Activated CD4-positive, alpha-beta T cell treated with anti-CD3 and anti-CD28 coated beads, Interleukin-2, Interleukin-6, amounts not matched to agents 100 ng/mL and 50 ng/mL, durations not matched to agents 16 hours and 8 hours (primary cell): ENCODE results near the gene ZCCHC3.

Source experiments
- DNase-seq: peaks from one replicate; pipeline ENCODE4 v3.0.0-alpha.2; 2020

ZCCHC3 gene

DNA sequence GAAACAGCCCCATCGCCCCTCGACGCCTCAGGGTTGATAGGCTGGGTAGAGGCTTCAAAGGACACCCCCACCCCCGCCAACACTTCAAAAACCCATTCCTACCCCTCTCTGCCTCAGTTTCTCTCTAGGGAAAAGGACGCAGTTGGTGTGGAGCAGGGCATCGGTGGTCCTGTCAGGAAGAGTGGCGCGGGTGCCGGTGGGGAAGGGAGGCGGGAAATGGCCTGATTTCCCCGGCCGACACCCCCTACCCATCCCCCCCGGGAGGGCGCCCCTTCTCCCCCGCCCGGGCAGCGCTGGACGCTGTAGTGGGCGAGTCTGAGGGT, 49.9 kb downstream of the ZCCHC3 start:
- no peak for DNase-seq

DNA sequence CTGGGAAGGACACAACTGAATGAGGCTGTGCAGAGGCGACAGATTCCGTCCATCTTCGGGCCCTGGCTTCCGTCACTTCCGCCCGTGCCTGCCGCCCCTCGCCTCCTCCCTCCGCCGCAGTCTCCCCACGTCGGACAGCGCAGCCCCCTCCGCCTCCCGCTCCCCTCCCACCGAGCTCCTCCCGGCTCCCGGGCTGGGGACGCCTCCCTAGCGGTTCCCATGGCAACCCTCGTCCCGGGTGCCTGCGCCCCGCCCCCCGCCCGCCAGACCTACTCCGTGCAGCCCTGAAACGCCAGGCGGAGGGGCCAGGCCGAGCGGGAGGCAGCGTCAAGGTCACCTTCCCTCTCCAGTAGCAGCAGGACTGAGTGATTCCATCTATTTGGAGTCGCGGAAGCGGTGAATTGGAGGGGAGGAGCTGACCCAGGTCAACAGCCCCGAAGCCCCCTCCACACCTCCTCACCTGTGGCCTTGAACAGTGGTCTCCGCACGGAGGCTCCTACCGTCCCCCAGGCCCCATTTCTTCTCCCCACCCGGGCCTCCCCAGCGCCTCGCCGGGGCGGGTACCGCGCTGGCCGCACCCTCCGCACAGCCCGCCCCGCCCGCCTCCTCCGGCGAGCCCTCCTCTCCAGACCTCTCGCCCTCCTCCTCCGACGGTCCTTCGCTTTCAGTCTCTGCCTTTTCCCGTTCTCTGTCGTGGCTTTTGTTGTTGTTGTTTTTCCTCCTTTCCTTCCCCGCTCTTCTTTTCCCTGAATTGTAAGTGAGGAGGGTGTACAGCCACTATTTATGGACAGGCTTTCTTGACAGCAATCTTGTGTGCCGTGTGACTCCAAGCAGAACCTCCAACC, 50.5 kb downstream of the ZCCHC3 start:
- DNase-seq, result peak; percentile 79

DNA sequence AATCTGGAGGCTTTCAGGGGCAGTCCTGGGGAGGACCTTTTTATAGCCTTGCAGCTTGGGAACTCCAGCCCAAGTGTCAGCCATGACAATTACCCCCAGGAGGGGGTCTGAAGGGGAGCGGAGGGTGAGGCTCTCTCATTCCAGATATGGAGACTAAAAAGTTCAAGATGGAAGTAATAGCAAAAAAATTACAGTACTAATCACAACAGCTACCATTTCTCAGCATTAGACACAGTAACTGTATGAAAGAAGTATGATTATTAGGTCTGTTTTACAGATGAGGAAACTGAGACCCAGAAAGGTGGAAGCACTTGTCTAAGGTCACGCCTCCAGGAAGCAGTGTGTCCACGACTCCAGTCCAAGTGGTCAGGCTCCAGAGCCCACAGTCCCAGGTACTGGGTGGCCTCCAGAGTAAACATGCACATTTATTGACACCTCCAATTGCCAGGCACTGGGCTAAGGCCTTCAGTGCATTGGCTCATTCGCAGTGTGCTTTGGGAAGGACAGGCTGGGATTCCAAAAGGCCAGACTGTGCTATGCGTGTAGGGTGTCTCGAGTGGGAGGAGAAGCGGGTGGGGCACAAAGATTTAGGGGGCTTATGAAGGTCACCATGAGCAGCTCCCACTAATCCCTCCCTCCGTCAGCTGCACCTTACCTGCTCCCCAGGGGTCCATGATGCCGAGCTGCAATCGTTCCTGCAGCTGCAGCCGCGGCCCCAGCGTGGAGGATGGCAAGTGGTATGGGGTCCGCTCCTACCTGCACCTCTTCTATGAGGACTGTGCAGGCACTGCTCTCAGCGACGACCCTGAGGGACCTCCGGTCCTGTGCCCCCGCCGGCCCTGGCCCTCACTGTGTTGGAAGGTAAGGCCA, 51.8 kb downstream of the ZCCHC3 start:
- DNase-seq, result no peak
